H9 (cell line): ENCODE measurements around the gene UTP11. TPM values are rescaled to one million over a fixed set of nuclear protein-coding genes. Genes with fewer than 3 reads are reported as not detected.

ENCODE experiments used
- DNase-seq: peaks from one replicate; pipeline ENCODE4 v3.0.0-alpha.2; 2017
- H2AFZ ChIP-seq: one replicate; pipeline ENCODE4 v1.6.1; 2013; ENCODE audit warnings: mild to moderate bottlenecking, low read length, control low read depth, moderate library complexity
- H2AK5ac ChIP-seq: 2 replicates; pipeline ENCODE4 v1.6.1; 2013; ENCODE audit warnings: low read length, control low read depth, mixed read lengths; ENCODE audit not compliant: insufficient read length
- H2BK120ac ChIP-seq: one replicate; pipeline ENCODE4 v1.6.1; 2013; ENCODE audit warnings: low read depth, mild to moderate bottlenecking, low read length, control low read depth, inconsistent platforms; ENCODE audit not compliant: poor library complexity, severe bottlenecking
- H2BK12ac ChIP-seq: 2 replicates; pipeline ENCODE4 v1.6.1; 2013; ENCODE audit warnings: low read length, control low read depth, mixed read lengths, low read depth; ENCODE audit not compliant: insufficient read length
- H2BK15ac ChIP-seq: 2 replicates; pipeline ENCODE4 v1.6.1; 2013; ENCODE audit warnings: low read depth, low read length, control low read depth
- H2BK20ac ChIP-seq: one replicate; pipeline ENCODE4 v1.6.1; 2013; ENCODE audit warnings: low read depth, mild to moderate bottlenecking, low read length, control low read depth, inconsistent platforms; ENCODE audit not compliant: poor library complexity, severe bottlenecking
- H2BK5ac ChIP-seq: 2 replicates; pipeline ENCODE4 v1.6.1; 2013; ENCODE audit warnings: low read length, control low read depth, mixed read lengths; ENCODE audit not compliant: insufficient read length
- H3K14ac ChIP-seq: 2 replicates; pipeline ENCODE4 v1.6.1; 2013; ENCODE audit warnings: low read length, control low read depth; ENCODE audit not compliant: insufficient read depth
- H3K18ac ChIP-seq: 2 replicates; pipeline ENCODE4 v1.6.1; 2013; ENCODE audit warnings: low read depth, mild to moderate bottlenecking, mixed read lengths, low read length, control low read depth; ENCODE audit not compliant: insufficient read length
- H3K23ac ChIP-seq: 2 replicates; pipeline ENCODE4 v1.6.1; 2013; ENCODE audit warnings: low read length, control low read depth, mixed read lengths, low read depth; ENCODE audit not compliant: insufficient read length
- H3K23me2 ChIP-seq: 2 replicates; pipeline ENCODE4 v1.6.1; 2013; ENCODE audit warnings: low read depth, mild to moderate bottlenecking, mixed read lengths, low read length, control low read depth; ENCODE audit not compliant: insufficient read length, poor library complexity, severe bottlenecking
- H3K27ac ChIP-seq: 2 replicates; pipeline ENCODE4 v1.5.1; 2013; ENCODE audit warnings: low read length, control low read depth, mixed read lengths, low read depth; ENCODE audit not compliant: insufficient read length
- H3K27me3 ChIP-seq: 2 replicates; pipeline ENCODE4 v1.6.1; 2013; ENCODE audit warnings: low read length, control low read depth, inconsistent platforms; ENCODE audit not compliant: insufficient read depth
- H3K4ac ChIP-seq: 2 replicates; pipeline ENCODE4 v1.6.1; 2013; ENCODE audit warnings: low read depth, mild to moderate bottlenecking, control low read depth, inconsistent platforms, low read length, moderate library complexity
- H3K4me1 ChIP-seq: 2 replicates; pipeline ENCODE4 v1.6.1; 2013; ENCODE audit warnings: low read length, control low read depth, inconsistent platforms; ENCODE audit not compliant: insufficient read depth
- H3K4me2 ChIP-seq: 2 replicates; pipeline ENCODE4 v1.6.1; 2013; ENCODE audit warnings: low read length, control low read depth, mixed read lengths; ENCODE audit not compliant: insufficient read length, insufficient read depth
- H3K56ac ChIP-seq: 2 replicates; pipeline ENCODE4 v1.6.1; 2013; ENCODE audit warnings: low read depth, mild to moderate bottlenecking, mixed read lengths, low read length, control low read depth; ENCODE audit not compliant: insufficient read length
- H3K79me1 ChIP-seq: 2 replicates; pipeline ENCODE4 v1.6.1; 2013; ENCODE audit warnings: low read depth, mild to moderate bottlenecking, moderate library complexity, low read length, control low read depth, inconsistent platforms; ENCODE audit not compliant: insufficient read depth, poor library complexity, severe bottlenecking
- H3K79me2 ChIP-seq: 2 replicates; pipeline ENCODE4 v1.6.1; 2013; ENCODE audit warnings: low read length, control low read depth, inconsistent platforms; ENCODE audit not compliant: insufficient read depth
- H3K9ac ChIP-seq: 2 replicates; pipeline ENCODE4 v1.6.1; 2013; ENCODE audit warnings: low read length, control low read depth, mixed read lengths; ENCODE audit not compliant: insufficient read length; ENCODE audit errors: extremely low read depth
- H3K9me3 ChIP-seq: one replicate; pipeline ENCODE4 v1.6.1; 2013; ENCODE audit warnings: low read depth, low read length, inconsistent platforms; ENCODE audit not compliant: control insufficient read depth
- H3T11ph ChIP-seq: one replicate; pipeline ENCODE4 v1.6.1; 2013; ENCODE audit warnings: mild to moderate bottlenecking, low read length, control low read depth, inconsistent platforms
- H4K20me1 ChIP-seq: one replicate; pipeline ENCODE4 v1.6.1; 2013; ENCODE audit not compliant: control insufficient read depth, insufficient read length, insufficient read depth
- H4K5ac ChIP-seq: 2 replicates; pipeline ENCODE4 v1.6.1; 2013; ENCODE audit warnings: low read depth, mild to moderate bottlenecking, mixed read lengths, low read length, control low read depth; ENCODE audit not compliant: insufficient read length
- H4K8ac ChIP-seq: replicated peaks from 2 replicates; pipeline ENCODE4 v1.6.1; 2013; ENCODE audit warnings: low read length, control low read depth, mixed read lengths, low read depth; ENCODE audit not compliant: insufficient read length
- H4K91ac ChIP-seq: 2 replicates; pipeline ENCODE4 v1.6.1; 2013; ENCODE audit warnings: low read depth, mild to moderate bottlenecking, moderate library complexity, mixed read lengths, low read length, control low read depth; ENCODE audit not compliant: insufficient read length
- H3K27ac Mint-ChIP-seq, 3 experiments: 2 replicates in 2 of 3; 3 replicates in 1 of 3; pipeline ENCODE4 v1.8.0; 2020 to 2021; ENCODE audit warnings: mixed read lengths in 3 of 3, mild to moderate bottlenecking in 1 of 3, moderate library complexity in 1 of 3
- H3K27me3 Mint-ChIP-seq: 2 replicates; pipeline ENCODE4 v1.8.0; 2021; ENCODE audit warnings: low read depth, mild to moderate bottlenecking, moderate library complexity, mixed read lengths
- H3K36me3 Mint-ChIP-seq, 3 experiments: 2 replicates in 2 of 3; 3 replicates in 1 of 3; pipeline ENCODE4 v1.8.0; 2020 to 2021; ENCODE audit warnings: low read depth in 3 of 3, mixed read lengths in 3 of 3; ENCODE audit not compliant: insufficient read depth in 1 of 3
- H3K4me1 Mint-ChIP-seq, 2 experiments: 2 replicates each; pipeline ENCODE4 v1.8.0; 2020; ENCODE audit warnings: mixed read lengths in 2 of 2
- H3K4me3 Mint-ChIP-seq, 2 experiments: 2 replicates in 1 of 2; 3 replicates in 1 of 2; pipeline ENCODE4 v1.8.0; 2020 to 2021; ENCODE audit warnings: mild to moderate bottlenecking in 2 of 2, mixed read lengths in 2 of 2, moderate library complexity in 1 of 2
- H3K9me3 Mint-ChIP-seq, 2 experiments: 2 replicates in 1 of 2; 3 replicates in 1 of 2; pipeline ENCODE4 v1.8.0; 2020; ENCODE audit warnings: mild to moderate bottlenecking in 2 of 2, mixed read lengths in 2 of 2, moderate library complexity in 1 of 2
- CTCF ChIP-seq: fragments of 200-600 bp; sonication (generic); conservative IDR thresholded peaks from 3 replicates; pipeline ENCODE4 v1.8.0; 2021; ENCODE audit warnings: antibody characterized with exemption, mild to moderate bottlenecking
- WGBS: extraction: QIAGEN DNeasy Blood & Tissue Kit; methylation state at CpG from one replicate; pipeline ENCODE4 v1.1.7; 2013; ENCODE audit warnings: missing lambda C conversion rate, low lambda C conversion rate, mixed read lengths; ENCODE audit not compliant: insufficient read length; ENCODE audit errors: extremely low coverage; 5-methylcytosine and 5-hydroxymethylcytosine counted together
- total RNA-seq: library from RNA; stranded (reverse); gene quantifications from 2 replicates; pipeline ENCODE4 v1.2.1, GENCODE V29; 2021

Gene UTP11
- total RNA-seq, 1 experiment from 2014 or later: 63.1 TPM

GRCh38 chr1:38003261-38004250 lies 9.0 kb upstream of the UTP11 start:
- Histone ChIP-seq H3K27me3 (no peaks in the 10 kb centered on the region), H3K14ac (no peak overlapping the region), H4K20me1 (no peaks in the 10 kb centered on the region), H3K79me1 (no peaks in the 10 kb centered on the region), H3K4me1 (peaks cover 26% of the 10 kb centered on the region), H3K23ac (no peak overlapping the region), H4K5ac (no peak overlapping the region), H2BK20ac (no peak overlapping the region), H4K91ac (no peak overlapping the region), H3K79me2 (peaks cover 12% of the 10 kb centered on the region; the same call in 1 of the 2 replicates), H3K56ac (no peak overlapping the region), H2BK5ac (no peak overlapping the region), H3K23me2 (peaks cover 9% of the 10 kb centered on the region), H3K9ac (no peak overlapping the region), H2BK12ac (no peak overlapping the region), H2AK5ac (no peak overlapping the region), H3T11ph (no peak overlapping the region), H2BK120ac (no peak overlapping the region), H4K8ac (no peak overlapping the region), H3K18ac (no peak overlapping the region), H3K4ac (no peak overlapping the region), H2AFZ (no peak overlapping the region), H3K4me2 (peak overlapping the region; percentile 84), H2BK15ac (no peak overlapping the region), H3K27ac (no peak overlapping the region), H3K9me3 (no peaks in the 10 kb centered on the region)
- Mint-ChIP-seq H3K4me3 (peak overlapping the region; percentile 71 to 81), H3K9me3 (no peaks in the 10 kb centered on the region), H3K36me3 (peaks cover 4 to 10% (median 5%) of the 10 kb centered on the region in 3 experiments; a peak in 6 of 7 replicates), H3K27me3 (no peaks in the 10 kb centered on the region; the same call in 1 of the 2 replicates), H3K27ac (peak overlapping the region in 2 of 3 experiments; percentile 36 to 66; a peak in 1 of 7 replicates), H3K4me1 (peaks cover 51 to 53% of the 10 kb centered on the region in 2 experiments)
- TF ChIP-seq CTCF: no peak
- WGBS: no CpG with 5 or more reads among the region's 8 CpGs
- DNase-seq: no peak
